Trophoblast cell (in vitro differentiated cells and primary cell): ENCODE results near the gene SULF2.

ENCODE experiments used
- DNase-seq, 2 donors: peaks; one replicate each; pipeline ENCODE4 v3.0.0-alpha.2; 2016
- H2AFZ ChIP-seq: 2 replicates; pipeline ENCODE4 v1.6.1; 2013; ENCODE audit warnings: low read length, moderate library complexity, mild to moderate bottlenecking; ENCODE audit not compliant: insufficient read depth, poor library complexity
- H2AK5ac ChIP-seq: 2 replicates; pipeline ENCODE4 v1.6.1; 2013; ENCODE audit warnings: mild to moderate bottlenecking, low read length
- H2BK120ac ChIP-seq: 2 replicates; pipeline ENCODE4 v1.6.1; 2013; ENCODE audit warnings: low read length, mild to moderate bottlenecking, moderate library complexity; ENCODE audit not compliant: insufficient read depth, poor library complexity
- H2BK12ac ChIP-seq: 2 replicates; pipeline ENCODE4 v1.6.1; 2013; ENCODE audit warnings: mild to moderate bottlenecking, low read length, moderate library complexity
- H2BK5ac ChIP-seq: 2 replicates; pipeline ENCODE4 v1.6.1; 2013; ENCODE audit warnings: low read length, low read depth, moderate library complexity, mild to moderate bottlenecking; ENCODE audit not compliant: poor library complexity
- H3K14ac ChIP-seq: 2 replicates; pipeline ENCODE4 v1.6.1; 2013; ENCODE audit warnings: mild to moderate bottlenecking, low read length
- H3K18ac ChIP-seq: 2 replicates; pipeline ENCODE4 v1.6.1; 2013; ENCODE audit warnings: mild to moderate bottlenecking, low read length
- H3K23ac ChIP-seq: 2 replicates; pipeline ENCODE4 v1.6.1; 2013; ENCODE audit warnings: low read length
- H3K27ac ChIP-seq: 2 replicates; pipeline ENCODE4 v1.5.1; 2013; ENCODE audit warnings: low read depth, mild to moderate bottlenecking, inconsistent platforms, low read length, moderate library complexity
- H3K27me3 ChIP-seq: 2 replicates; pipeline ENCODE4 v1.6.1; 2013; ENCODE audit warnings: inconsistent platforms, mild to moderate bottlenecking, low read length, moderate library complexity; ENCODE audit not compliant: insufficient read depth
- H3K36me3 ChIP-seq, 2 experiments: 1 replicate in 1 of 2; 2 replicates in 1 of 2; pipeline ENCODE4 v1.6.1; 2013; ENCODE audit warnings: low read length in 2 of 2, mild to moderate bottlenecking in 2 of 2, moderate library complexity in 1 of 2; ENCODE audit not compliant: insufficient read depth in 2 of 2, control insufficient read depth in 1 of 2
- H3K4ac ChIP-seq: 2 replicates; pipeline ENCODE4 v1.6.1; 2013; ENCODE audit warnings: low read depth, mild to moderate bottlenecking, low read length, moderate library complexity
- H3K4me1 ChIP-seq, 2 experiments: 1 replicate in 1 of 2; 2 replicates in 1 of 2; pipeline ENCODE4 v1.6.1; 2013; ENCODE audit warnings: low read length in 2 of 2, mild to moderate bottlenecking in 2 of 2, moderate library complexity in 1 of 2; ENCODE audit not compliant: insufficient read depth in 2 of 2, control insufficient read depth in 1 of 2
- H3K4me2 ChIP-seq: 2 replicates; pipeline ENCODE4 v1.6.1; 2013; ENCODE audit warnings: inconsistent platforms, mild to moderate bottlenecking, low read length, moderate library complexity
- H3K4me3 ChIP-seq: 2 replicates; pipeline ENCODE4 v1.5.1; 2013; ENCODE audit warnings: mild to moderate bottlenecking, low read depth, low read length, inconsistent platforms
- H3K79me1 ChIP-seq: one replicate; pipeline ENCODE4 v1.6.1; 2013; ENCODE audit warnings: low read length
- H3K79me2 ChIP-seq: 2 replicates; pipeline ENCODE4 v1.6.1; 2013; ENCODE audit warnings: low read length, mild to moderate bottlenecking; ENCODE audit not compliant: control insufficient read depth, insufficient read depth, poor library complexity
- H3K9ac ChIP-seq: 2 replicates; pipeline ENCODE4 v1.6.1; 2013; ENCODE audit warnings: mild to moderate bottlenecking, low read length
- H3K9me3 ChIP-seq: 2 replicates; pipeline ENCODE4 v1.6.1; 2013; ENCODE audit warnings: low read depth, mild to moderate bottlenecking, control low read depth, inconsistent platforms, low read length; ENCODE audit not compliant: insufficient read depth
- H4K12ac ChIP-seq: 2 replicates; pipeline ENCODE4 v1.6.1; 2013; ENCODE audit warnings: low read depth, mild to moderate bottlenecking, low read length, moderate library complexity
- H4K8ac ChIP-seq: 2 replicates; pipeline ENCODE4 v1.6.1; 2013; ENCODE audit warnings: low read depth, mild to moderate bottlenecking, low read length, moderate library complexity
- H4K91ac ChIP-seq: one replicate; pipeline ENCODE4 v1.6.1; 2013; ENCODE audit warnings: low read depth, mild to moderate bottlenecking, low read length, moderate library complexity
- whole genome bisulfite sequencing: extraction: QIAGEN DNeasy Blood & Tissue Kit; methylation state at CpG from one replicate; pipeline ENCODE4 v1.1.7; 2013; ENCODE audit warnings: missing lambda C conversion rate; ENCODE audit not compliant: insufficient read length, insufficient coverage; ENCODE audit errors: extremely low coverage; 5-methylcytosine and 5-hydroxymethylcytosine counted together

The SULF2 gene

DNA sequence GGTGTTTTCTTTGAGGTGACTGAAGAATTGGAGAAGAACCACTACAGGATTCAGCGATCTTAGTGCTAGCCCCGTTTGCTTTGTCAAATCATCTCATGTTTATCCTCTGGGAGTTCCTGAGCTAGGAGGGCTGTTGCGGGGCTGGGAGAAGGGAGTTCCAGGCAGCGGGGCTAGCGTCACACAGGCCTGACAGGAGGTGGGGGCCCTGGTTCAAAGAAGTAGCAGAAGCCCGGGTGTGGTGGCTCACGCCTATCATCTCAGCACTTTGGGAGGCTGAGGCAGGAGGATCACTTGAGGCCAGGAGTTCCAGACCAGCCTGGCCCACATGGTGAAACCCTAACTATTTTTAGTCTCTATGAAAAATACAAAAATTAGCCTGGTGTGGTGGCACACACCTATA lies 33.2 kb upstream of the SULF2 start:
- Histone ChIP-seq H4K8ac (no peak overlapping the region), H3K79me1 (no peaks in the 10 kb centered on the region), H3K23ac (no peak overlapping the region), H3K79me2 (no peaks in the 10 kb centered on the region), H3K9me3 (peaks cover 7% of the 10 kb centered on the region), H3K4me1 (no peaks in the 10 kb centered on the region), H3K36me3 (no peaks in the 10 kb centered on the region), H4K91ac (no peak overlapping the region), H3K9ac (no peak overlapping the region), H3K4me3 (no peak overlapping the region), H3K27me3 (no peaks in the 10 kb centered on the region), H2BK12ac (no peak overlapping the region), H3K4me2 (no peak overlapping the region), H2AK5ac (no peak overlapping the region), H3K27ac (no peak overlapping the region), H2AFZ (no peak overlapping the region), H3K18ac (no peak overlapping the region), H2BK5ac (no peak overlapping the region), H3K14ac (no peak overlapping the region), H2BK120ac (no peak overlapping the region), H4K12ac (no peak overlapping the region), H3K4ac (no peak overlapping the region)
- no peak for DNase-seq
- WGBS = no CpG with 5 or more reads among the region's 7 CpGs

DNA sequence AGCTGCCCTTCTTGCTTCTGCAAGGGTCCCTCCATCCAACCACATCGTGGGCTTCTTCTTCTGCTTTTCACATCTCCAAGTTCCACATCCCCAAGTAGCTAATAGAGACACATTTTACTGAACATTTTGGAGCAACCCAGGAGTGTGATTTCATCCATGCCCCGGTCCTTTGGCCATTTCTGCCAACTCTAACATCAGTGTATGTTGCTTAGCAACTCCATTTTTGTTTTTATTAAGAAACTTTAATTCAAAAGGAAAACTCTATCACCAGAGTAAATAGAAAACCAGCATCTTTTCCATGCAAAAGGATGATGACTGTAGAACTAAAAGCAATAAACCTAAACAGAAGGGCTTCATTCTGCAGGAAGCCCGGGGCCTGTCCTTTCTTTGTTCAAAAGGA lies 32.7 kb upstream of the SULF2 start:
- H3K4me1 ChIP-seq = no peaks in the 10 kb centered on the region
- H4K8ac ChIP-seq = no peak overlapping the region
- H3K18ac ChIP-seq = no peak overlapping the region
- H4K91ac ChIP-seq = no peak overlapping the region
- no CpG with 5 or more reads among the region's 3 CpGs for WGBS
- H3K27me3 ChIP-seq = no peaks in the 10 kb centered on the region
- H3K79me2 ChIP-seq = no peaks in the 10 kb centered on the region
- no peak overlapping the region for H2BK120ac ChIP-seq
- H2AK5ac ChIP-seq = no peak overlapping the region
- H3K9ac ChIP-seq = no peak overlapping the region
- H4K12ac ChIP-seq = no peak overlapping the region
- H3K4me3 ChIP-seq = no peak overlapping the region
- H2AFZ ChIP-seq = no peak overlapping the region
- no peaks in the 10 kb centered on the region for H3K36me3 ChIP-seq
- H3K4me2 ChIP-seq = no peak overlapping the region
- no peak overlapping the region for H3K23ac ChIP-seq
- H3K27ac ChIP-seq = no peak overlapping the region
- no peak overlapping the region for H2BK12ac ChIP-seq
- peaks cover 7% of the 10 kb centered on the region for H3K9me3 ChIP-seq
- H3K4ac ChIP-seq = no peak overlapping the region
- DNase-seq = no peak
- H3K14ac ChIP-seq = no peak overlapping the region
- H3K79me1 ChIP-seq = no peaks in the 10 kb centered on the region
- no peak overlapping the region for H2BK5ac ChIP-seq

DNA sequence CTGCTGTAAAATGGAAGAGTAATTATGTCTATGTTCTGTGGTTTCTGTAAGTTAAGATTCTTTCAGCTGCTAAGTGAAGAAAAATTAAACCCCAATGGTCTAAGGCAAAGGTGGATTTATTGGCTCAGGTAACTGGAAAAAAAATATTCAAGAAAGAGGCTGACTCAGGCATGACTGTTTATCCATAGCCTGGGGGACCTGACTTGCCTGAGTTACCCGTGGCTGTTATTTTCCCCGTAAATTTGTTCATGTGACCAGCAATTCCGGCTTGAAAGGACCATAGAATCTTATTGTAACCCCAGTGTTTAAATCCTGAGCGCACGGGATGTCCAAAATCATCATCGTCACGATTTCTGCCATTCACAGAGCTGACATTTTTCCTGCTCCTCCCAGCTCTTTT lies 32.3 kb upstream of the SULF2 start:
- no peak overlapping the region for H4K12ac ChIP-seq
- H3K27ac ChIP-seq = no peak overlapping the region
- no peaks in the 10 kb centered on the region for H3K27me3 ChIP-seq
- H3K23ac ChIP-seq = no peak overlapping the region
- H2BK5ac ChIP-seq = no peak overlapping the region
- no peaks in the 10 kb centered on the region for H3K79me2 ChIP-seq
- no peak overlapping the region for H3K14ac ChIP-seq
- DNase-seq = peak in 1 of 2 donors; percentile 18
- H3K79me1 ChIP-seq = no peaks in the 10 kb centered on the region
- no peak overlapping the region for H4K8ac ChIP-seq
- H3K36me3 ChIP-seq = no peaks in the 10 kb centered on the region
- H3K4me1 ChIP-seq = no peaks in the 10 kb centered on the region
- H4K91ac ChIP-seq = no peak overlapping the region
- H2BK120ac ChIP-seq = no peak overlapping the region
- H3K4me3 ChIP-seq = no peak overlapping the region
- no peak overlapping the region for H3K9ac ChIP-seq
- no peak overlapping the region for H2BK12ac ChIP-seq
- H2AK5ac ChIP-seq = no peak overlapping the region
- no peak overlapping the region for H2AFZ ChIP-seq
- no peak overlapping the region for H3K4ac ChIP-seq
- H3K4me2 ChIP-seq = no peak overlapping the region
- no CpG with 5 or more reads among the region's 7 CpGs for WGBS
- no peak overlapping the region for H3K18ac ChIP-seq
- peaks cover 7% of the 10 kb centered on the region for H3K9me3 ChIP-seq

DNA sequence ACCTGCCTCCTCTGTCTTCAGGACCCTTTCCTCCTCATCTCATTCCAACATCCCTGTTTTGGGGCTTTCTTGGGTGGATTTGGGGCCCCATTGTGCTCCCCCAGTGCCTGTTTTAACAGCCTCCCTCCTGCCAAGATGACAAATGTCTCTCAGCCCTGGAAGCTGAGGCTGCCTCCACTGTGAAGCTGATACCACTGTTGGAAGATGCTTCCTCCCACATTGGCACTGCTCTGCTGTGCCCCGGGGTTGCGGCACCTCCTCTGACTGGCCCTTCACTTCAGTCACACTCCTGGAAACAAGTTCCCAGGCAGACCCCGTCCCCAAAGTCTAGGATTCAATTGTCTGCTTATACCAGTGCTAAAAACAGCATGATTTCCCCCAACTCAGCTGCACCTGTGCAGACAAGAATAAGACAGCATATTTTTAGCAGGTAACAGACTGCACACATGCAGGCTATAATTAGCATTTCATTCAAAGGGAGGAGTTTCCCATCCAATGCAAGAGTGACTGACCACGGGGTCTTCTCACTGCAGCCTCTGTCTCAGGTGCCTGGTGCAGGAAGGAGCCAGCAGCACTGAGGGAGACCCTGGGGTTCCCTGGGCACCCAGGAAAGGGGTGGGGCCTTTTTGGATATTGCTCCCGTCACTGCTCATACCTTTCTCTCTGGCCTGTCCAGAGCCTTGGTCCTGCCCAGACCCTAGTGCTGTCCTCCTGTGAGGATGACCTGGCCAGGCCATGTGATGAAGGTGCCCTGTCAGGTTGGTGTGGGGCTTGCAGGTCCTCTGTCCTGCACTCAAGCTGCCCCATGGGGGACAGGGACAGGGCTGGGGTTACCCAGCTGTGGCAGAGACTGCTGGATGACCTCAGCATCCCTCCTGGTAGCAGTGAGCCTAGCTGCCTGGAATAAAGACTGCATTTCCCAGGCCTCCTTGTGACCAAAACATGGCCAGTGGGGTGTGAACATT lies 31.5 kb upstream of the SULF2 start:
- no peak overlapping the region for H2BK5ac ChIP-seq
- H3K27me3 ChIP-seq = no peaks in the 10 kb centered on the region
- no CpG with 5 or more reads among the region's 5 CpGs for WGBS
- H3K27ac ChIP-seq = no peak overlapping the region
- H3K18ac ChIP-seq = no peak overlapping the region
- no peak overlapping the region for H3K4me2 ChIP-seq
- H3K79me2 ChIP-seq = no peaks in the 10 kb centered on the region
- H3K4me1 ChIP-seq = no peaks in the 10 kb centered on the region
- H2BK12ac ChIP-seq = no peak overlapping the region
- no peak overlapping the region for H2AK5ac ChIP-seq
- H3K23ac ChIP-seq = no peak overlapping the region
- H2AFZ ChIP-seq = no peak overlapping the region
- H3K36me3 ChIP-seq = no peaks in the 10 kb centered on the region
- H3K9me3 ChIP-seq = peaks cover 7% of the 10 kb centered on the region
- no peak overlapping the region for H4K12ac ChIP-seq
- H3K4me3 ChIP-seq = no peak overlapping the region
- no peak overlapping the region for H3K14ac ChIP-seq
- DNase-seq = no peak
- no peak overlapping the region for H2BK120ac ChIP-seq
- H3K79me1 ChIP-seq = no peaks in the 10 kb centered on the region
- H3K9ac ChIP-seq = no peak overlapping the region
- no peak overlapping the region for H4K8ac ChIP-seq
- no peak overlapping the region for H3K4ac ChIP-seq
- no peak overlapping the region for H4K91ac ChIP-seq
